Mucosa of stomach (tissue), 1 donor: ENCODE measurements around the gene CD34.

ENCODE experiments used
- H3K27me3 ChIP-seq: one replicate; pipeline ENCODE4 v1.7.0; 2013; ENCODE audit warnings: mild to moderate bottlenecking, low read length; ENCODE audit not compliant: control insufficient read depth, insufficient read depth
- H3K36me3 ChIP-seq: one replicate; pipeline ENCODE4 v1.7.0; 2013; ENCODE audit warnings: low read length; ENCODE audit not compliant: control insufficient read depth, insufficient read depth
- H3K4me1 ChIP-seq: one replicate; pipeline ENCODE4 v1.7.0; 2013; ENCODE audit warnings: mild to moderate bottlenecking, low read length; ENCODE audit not compliant: control insufficient read depth, insufficient read depth
- H3K4me3 ChIP-seq: one replicate; pipeline ENCODE4 v1.7.0; 2013; ENCODE audit warnings: low read length
- H3K9ac ChIP-seq: one replicate; pipeline ENCODE4 v1.7.0; 2013; ENCODE audit warnings: mild to moderate bottlenecking, low read length, moderate library complexity
- H3K9me3 ChIP-seq: one replicate; pipeline ENCODE4 v1.7.0; 2013; ENCODE audit warnings: mild to moderate bottlenecking, low read length, moderate library complexity; ENCODE audit not compliant: control insufficient read depth
- donor health status: Pancreatic carcinoma.

Gene CD34

DNA sequence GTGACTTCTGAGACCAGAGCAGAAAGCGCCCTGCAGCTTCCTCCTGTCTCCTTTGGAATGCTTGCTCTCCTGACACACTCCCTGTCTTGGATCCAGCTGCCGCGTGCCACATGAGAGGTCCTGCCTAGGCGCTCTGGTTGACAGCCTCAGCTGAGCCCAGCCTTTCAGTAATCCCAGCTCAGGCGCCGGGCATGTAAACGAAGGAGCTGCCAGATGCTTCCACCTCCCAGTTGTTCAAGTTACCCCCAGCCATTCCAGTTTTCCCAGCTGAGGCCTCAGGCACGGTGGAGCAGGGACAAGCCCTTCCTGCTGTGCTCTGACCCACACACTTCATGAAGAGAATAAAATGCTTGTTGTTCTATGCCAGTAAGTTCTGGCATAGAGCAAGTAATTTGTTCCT lies 14.3 kb upstream of the CD34 start:
- Histone ChIP-seq H3K36me3 (no peaks in the 10 kb centered on the region), H3K27me3 (no peaks in the 10 kb centered on the region), H3K4me1 (no peaks in the 10 kb centered on the region), H3K9me3 (no peaks in the 10 kb centered on the region), H3K4me3 (no peak overlapping the region), H3K9ac (no peak overlapping the region)

DNA sequence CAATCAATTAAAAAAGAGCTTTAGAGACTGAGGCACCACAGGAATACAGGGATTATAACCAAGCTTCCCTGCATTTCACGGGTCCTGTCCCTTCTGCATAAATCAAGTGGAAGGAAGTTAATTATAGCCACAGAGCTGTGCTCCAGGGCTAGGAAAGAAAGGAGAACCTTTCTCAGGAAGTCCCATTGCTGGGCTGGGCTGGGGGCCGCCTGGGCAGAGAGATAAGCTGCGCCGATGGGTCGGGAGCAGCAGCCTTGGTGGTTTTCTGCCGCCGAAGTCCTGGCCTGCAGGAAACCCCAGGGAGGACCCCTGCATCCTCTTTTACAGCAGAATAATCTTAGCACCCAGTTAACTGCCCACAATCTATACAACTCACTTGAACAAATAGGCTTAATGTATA lies 12.6 kb upstream of the CD34 start:
- Histone ChIP-seq H3K4me3 (no peak overlapping the region), H3K4me1 (peaks cover 3% of the 10 kb centered on the region), H3K9ac (no peak overlapping the region), H3K27me3 (no peaks in the 10 kb centered on the region), H3K9me3 (no peaks in the 10 kb centered on the region), H3K36me3 (no peaks in the 10 kb centered on the region)

- H3K4me1 ChIP-seq = peaks cover 8% of the 10 kb centered on the region
- no peak overlapping the region for H3K4me3 ChIP-seq
- H3K9ac ChIP-seq = no peak overlapping the region
- no peaks in the 10 kb centered on the region for H3K27me3 ChIP-seq
- no peaks in the 10 kb centered on the region for H3K9me3 ChIP-seq
- no peaks in the 10 kb centered on the region for H3K36me3 ChIP-seq
These were observed 12.2 kb upstream of the CD34 start for GRCh38 chr1:207923121-207923520.

DNA sequence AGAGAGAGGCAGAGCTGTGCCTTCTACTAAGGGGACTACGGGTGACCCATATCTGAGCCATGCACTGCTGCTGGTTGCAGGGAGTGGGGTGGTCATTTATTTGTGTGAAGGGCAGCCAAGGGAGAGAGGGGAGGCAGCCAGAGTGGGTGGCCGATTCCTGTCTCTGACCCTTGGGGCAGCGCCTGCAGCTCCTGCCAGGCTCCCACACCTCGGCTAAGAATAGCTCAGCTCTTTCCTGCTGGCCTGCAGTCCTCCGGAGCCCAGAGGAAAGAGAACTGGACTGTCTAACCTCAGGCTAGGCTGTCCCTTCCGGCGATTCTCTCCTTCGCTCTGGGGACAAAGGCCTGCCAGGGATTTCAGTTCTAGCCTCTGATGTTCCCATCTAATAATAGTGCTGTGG lies 11.6 kb upstream of the CD34 start:
- peaks cover 11% of the 10 kb centered on the region for H3K4me1 ChIP-seq

GRCh38 chr1:207921321-207921720 lies 10.4 kb upstream of the CD34 start:
- no peaks in the 10 kb centered on the region for H3K9me3 ChIP-seq
- H3K4me3 ChIP-seq = no peak overlapping the region
- H3K36me3 ChIP-seq = no peaks in the 10 kb centered on the region
- no peak overlapping the region for H3K9ac ChIP-seq
- no peaks in the 10 kb centered on the region for H3K27me3 ChIP-seq
- peaks cover 11% of the 10 kb centered on the region for H3K4me1 ChIP-seq

More for the DNA sequence above, 11.6 kb upstream of the CD34 start:
- Histone ChIP-seq H3K9me3 (no peaks in the 10 kb centered on the region), H3K4me3 (no peak overlapping the region), H3K27me3 (no peaks in the 10 kb centered on the region), H3K9ac (no peak overlapping the region), H3K36me3 (no peaks in the 10 kb centered on the region)

- H3K9me3 ChIP-seq = no peaks in the 10 kb centered on the region
- no peaks in the 10 kb centered on the region for H3K36me3 ChIP-seq
- H3K4me1 ChIP-seq = peaks cover 11% of the 10 kb centered on the region
- H3K27me3 ChIP-seq = no peaks in the 10 kb centered on the region
- no peak overlapping the region for H3K4me3 ChIP-seq
- no peak overlapping the region for H3K9ac ChIP-seq
These were observed 9.6 kb upstream of the CD34 start for GRCh38 chr1:207920444-207921021.

DNA sequence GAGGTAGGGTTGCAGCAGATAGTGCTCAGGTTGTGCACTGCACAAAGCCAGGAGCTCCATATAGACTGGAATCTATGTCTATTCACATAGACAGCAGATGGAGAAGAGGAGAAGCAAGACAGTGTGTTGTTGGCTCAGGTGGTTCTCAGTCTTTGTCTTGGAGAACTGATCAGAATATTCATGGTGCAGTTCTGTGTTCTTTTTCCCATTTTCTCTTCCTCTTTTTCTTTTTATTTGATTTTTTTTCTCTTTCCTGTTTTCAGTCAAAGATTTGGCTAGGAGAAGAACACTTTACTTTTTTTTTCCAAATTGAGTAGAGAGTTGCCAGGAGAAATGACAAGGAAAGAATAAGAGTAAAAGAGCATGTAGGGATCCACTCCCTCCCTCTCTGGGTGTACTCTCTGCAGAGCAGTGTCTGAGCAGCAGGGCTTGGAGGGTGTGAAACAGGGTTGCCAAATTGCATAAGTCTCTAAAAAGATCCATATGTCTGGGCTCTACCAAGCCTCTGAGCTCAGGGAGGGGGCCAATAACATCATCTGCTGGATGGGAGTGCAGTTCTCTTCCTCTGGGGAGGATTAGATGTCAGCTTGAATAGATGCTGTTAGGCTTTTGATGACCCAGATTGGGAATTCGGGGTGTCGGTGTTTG lies 8.7 kb upstream of the CD34 start:
- Histone ChIP-seq H3K4me3 (no peak overlapping the region), H3K4me1 (peaks cover 11% of the 10 kb centered on the region), H3K9ac (no peak overlapping the region), H3K9me3 (no peaks in the 10 kb centered on the region), H3K27me3 (no peaks in the 10 kb centered on the region), H3K36me3 (no peaks in the 10 kb centered on the region)

GRCh38 chr1:207918581-207918980 lies 7.7 kb upstream of the CD34 start:
- Histone ChIP-seq H3K9me3 (no peaks in the 10 kb centered on the region), H3K36me3 (no peaks in the 10 kb centered on the region), H3K27me3 (no peaks in the 10 kb centered on the region), H3K4me3 (no peak overlapping the region), H3K4me1 (peaks cover 11% of the 10 kb centered on the region), H3K9ac (no peak overlapping the region)

GRCh38 chr1:207918011-207918410 lies 7.1 kb upstream of the CD34 start:
- H3K9me3 ChIP-seq = no peaks in the 10 kb centered on the region
- no peak overlapping the region for H3K4me3 ChIP-seq
- H3K36me3 ChIP-seq = no peaks in the 10 kb centered on the region
- peaks cover 5% of the 10 kb centered on the region for H3K27me3 ChIP-seq
- H3K9ac ChIP-seq = no peak overlapping the region
- H3K4me1 ChIP-seq = peaks cover 11% of the 10 kb centered on the region

DNA sequence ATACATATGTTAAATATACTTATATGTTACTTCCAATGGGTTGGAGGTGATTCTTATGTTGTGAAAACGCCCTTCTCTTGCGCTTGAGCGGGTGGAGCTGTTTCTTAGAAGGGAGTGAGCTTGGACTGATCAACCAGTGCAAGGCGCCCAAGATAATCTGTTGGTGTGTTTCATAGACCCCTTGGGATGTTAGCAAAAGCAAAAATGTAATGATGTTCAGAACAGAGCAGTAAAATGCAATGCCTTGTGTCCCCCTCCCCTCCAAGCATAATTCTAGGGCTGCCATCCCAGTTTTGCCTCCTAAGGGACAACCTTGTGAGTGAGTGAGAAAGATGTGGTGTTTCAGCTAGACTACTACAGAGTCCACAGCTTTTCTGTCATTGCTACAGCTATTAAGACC lies 6.2 kb upstream of the CD34 start:
- Histone ChIP-seq H3K4me3 (no peak overlapping the region), H3K4me1 (peaks cover 11% of the 10 kb centered on the region)

GRCh38 chr1:207913951-207914350 lies 3.0 kb upstream of the CD34 start:
- Histone ChIP-seq H3K9me3 (no peaks in the 10 kb centered on the region), H3K36me3 (no peaks in the 10 kb centered on the region), H3K4me1 (peaks cover 18% of the 10 kb centered on the region), H3K9ac (no peak overlapping the region), H3K4me3 (no peak overlapping the region), H3K27me3 (peaks cover 36% of the 10 kb centered on the region)

More for the DNA sequence above, 6.2 kb upstream of the CD34 start:
- no peaks in the 10 kb centered on the region for H3K36me3 ChIP-seq
- H3K9ac ChIP-seq = no peak overlapping the region
- no peaks in the 10 kb centered on the region for H3K9me3 ChIP-seq
- peaks cover 14% of the 10 kb centered on the region for H3K27me3 ChIP-seq

- H3K9ac ChIP-seq = no peak overlapping the region
- H3K36me3 ChIP-seq = no peaks in the 10 kb centered on the region
- no peak overlapping the region for H3K4me3 ChIP-seq
- peaks cover 14% of the 10 kb centered on the region for H3K4me1 ChIP-seq
- H3K9me3 ChIP-seq = no peaks in the 10 kb centered on the region
- H3K27me3 ChIP-seq = peaks cover 36% of the 10 kb centered on the region
These were observed 1.2 kb upstream of the CD34 start for GRCh38 chr1:207911856-207912760.
